HG03432 (cell line): Measurements from ENCODE around the gene ITM2C.

Experiments
- ATAC-seq: cut with Tn5 transposase; IDR thresholded peaks from one replicate; pipeline ENCODE4 v1.9.1; 2021; ENCODE audit warnings: mild to moderate bottlenecking, moderate library complexity; ENCODE audit not compliant: unreplicated experiment

The ITM2C gene

DNA sequence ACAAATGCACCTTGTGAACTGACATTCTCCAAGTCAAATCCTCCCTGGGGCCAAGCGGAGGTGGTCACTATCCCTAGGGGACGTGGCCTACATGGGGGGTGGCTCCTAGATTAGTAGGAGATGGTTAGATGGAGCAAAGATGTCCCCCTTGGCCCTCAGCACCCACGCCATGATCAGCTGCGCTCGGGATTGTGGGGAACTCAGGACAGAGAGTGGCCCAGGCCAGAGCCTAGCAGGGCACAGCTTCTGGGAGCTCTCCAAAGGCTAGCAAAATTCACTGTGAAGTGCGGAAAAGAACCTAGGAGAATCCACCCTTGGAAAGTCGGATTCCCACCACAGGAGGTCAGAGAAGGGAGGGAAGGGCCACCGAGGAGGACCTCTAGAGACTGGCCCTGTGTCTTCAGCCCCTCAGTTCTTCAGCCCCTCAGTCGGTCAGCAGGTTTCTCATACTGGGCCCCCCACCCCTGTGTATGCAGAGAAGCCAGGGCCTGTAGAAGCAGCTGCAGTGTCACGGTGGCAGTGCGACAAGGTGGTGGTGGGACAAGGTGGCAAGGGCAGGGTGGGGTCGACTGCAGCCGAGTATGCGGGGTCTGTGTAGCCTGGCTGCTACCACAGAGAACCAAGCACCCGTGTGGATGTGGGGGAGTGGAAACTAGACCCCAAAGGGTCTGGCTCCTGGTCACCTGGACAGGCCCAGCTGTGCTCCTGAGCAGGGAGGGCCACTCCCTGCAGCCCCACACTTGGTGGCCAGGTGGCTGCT is 41.9 kb downstream of the ITM2C start:
- no peak for ATAC-seq

DNA sequence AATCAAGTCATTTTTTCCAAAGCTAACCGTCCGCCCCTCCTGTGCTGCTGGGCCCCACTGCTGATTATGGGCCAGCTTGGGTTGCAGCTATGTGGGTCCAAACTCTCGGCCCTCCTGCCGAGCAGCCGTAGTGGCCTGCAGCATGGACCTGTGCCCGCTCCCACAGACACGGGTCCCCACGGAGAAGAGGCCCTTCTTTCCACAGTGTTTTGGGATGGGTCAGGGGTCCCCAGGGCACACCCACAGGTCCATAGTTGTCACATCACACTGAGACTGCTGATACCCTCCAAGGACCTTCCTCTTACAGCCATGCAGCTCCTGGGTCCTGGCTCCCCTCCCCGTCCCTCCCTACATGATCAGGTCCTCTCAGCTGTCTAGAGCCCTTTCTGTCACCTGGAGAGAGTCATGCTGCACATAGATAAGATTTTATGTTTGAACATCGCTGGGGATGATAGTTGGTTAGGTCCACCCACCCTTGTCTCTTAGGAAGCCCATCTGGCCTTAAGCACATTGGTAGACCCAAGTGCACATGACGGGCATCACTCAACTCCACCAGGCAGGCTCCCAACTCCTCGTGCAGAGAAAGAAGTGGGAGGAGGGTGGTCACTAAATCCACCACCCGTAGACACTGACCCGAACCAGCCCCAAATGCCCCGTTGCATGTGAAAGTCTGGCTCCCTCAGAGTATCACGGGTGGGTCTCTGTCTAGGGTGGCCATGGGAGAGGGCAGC is 42.8 kb downstream of the ITM2C start:
- ATAC-seq: no peak

DNA sequence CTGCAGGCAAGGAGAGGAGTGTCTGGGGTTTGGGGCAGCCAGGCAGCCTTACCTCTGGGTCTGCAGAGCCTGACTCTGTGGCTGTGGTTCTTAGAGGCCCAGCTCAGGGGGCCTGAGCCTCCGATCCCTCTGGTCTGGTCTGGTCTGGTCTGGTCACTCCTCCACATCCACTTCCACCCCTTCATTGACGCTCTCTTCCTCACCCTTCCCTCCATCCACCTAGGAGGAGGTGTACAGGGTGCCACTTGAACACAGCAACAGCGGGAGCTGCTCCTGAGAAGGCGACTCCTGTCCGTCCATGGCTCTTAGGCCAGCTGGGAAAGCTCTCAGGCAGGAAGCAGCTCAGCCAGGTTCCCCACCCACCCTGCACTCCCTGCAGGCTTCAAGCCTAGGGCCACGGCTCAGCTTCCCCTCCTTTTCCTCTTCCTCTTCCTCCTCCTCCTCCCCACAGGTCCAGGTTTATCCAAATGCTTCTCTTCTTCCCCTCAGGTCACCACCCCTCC is 43.4 kb downstream of the ITM2C start:
- no peak for ATAC-seq

DNA sequence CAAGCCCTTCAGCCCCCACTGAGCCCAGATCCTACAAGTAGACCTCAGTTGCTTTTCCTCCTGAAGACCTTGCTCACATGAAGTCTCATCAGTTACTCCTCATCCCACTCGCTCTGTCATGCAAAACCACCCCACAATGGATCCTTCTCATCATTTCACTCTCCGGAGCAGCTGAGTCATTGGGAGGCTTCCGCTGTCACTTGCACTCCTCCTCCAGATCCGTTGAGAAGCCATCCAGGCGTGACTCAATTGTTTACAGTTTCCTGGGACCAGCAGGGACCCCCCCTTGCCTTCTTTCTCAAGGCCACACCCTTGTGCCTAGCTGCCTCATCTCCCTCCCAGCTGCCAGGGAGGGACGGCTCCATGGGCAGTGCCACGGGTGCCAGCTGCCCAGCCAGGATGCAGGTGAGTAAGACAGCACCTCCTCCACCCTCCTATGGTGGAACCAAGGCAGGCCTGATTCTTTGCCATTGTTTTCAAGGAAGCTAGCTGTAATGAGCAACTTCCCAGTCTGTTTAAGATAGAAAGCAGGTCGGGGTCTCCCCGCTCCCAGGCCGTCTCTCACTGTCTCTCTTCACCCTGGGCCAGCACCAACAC is 44.0 kb downstream of the ITM2C start:
- no peak for ATAC-seq

DNA sequence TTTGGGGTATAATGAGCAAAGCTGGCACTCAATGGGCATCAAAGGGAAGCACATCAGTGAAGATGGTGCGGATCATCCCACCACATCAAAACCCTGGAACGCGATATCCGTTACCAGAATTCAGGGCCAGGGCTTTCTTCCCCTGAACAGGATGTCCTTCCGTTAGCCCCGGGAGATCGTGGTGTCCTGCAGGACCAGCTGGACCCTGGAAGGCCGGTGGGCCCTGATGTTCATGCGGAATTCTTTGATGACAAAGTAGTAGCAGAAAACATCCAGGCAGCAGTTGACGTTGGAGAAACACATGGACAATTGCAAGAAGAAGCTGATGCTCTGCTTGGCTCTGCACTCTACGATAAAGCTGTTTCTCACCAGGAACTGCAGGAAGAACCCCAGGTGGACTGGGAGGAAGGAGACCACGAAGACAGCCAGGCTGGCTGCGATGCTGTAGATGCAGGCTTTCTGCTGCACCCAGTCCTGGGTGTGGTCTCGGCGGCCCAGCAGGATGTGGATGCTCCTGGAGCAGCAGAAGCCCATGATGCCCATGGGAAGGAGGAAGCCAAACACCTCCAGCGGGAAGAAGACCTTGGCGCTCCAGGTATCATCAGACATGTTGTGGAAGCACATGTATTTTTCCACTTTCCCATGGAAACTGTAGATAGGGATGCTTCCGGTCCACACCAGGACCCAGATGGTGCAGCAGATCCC is 45.3 kb downstream of the ITM2C start:
- ATAC-seq: no peak

DNA sequence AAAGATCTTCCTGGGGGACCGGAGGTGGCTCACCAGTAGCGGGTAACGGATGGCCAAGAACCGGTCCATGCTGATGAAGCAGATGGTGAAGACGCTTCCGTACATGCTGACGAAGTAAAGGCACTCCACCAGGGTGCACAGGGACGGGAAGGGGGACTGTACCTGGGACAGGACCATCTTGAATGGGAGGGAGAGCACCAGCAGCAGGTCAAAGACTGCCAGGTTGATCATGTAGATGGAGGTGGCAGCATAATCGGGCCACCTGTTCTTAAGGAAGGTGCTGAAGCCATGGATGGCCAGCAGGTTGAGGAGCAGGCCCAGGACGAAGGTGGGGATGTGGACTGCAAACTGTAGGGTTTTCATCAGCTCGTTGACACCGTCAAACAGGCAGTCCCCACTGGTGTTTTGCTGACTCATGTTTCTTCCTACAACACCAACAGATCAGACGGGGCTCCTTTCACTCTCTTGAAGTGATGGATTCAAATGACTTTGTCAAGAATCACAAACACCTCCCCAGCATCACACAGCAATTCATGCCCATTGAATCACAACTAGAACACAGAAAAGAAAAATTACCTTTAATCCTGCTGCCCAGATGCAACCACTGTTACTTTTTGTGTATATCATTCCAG is 45.9 kb downstream of the ITM2C start:
- no peak for ATAC-seq

DNA sequence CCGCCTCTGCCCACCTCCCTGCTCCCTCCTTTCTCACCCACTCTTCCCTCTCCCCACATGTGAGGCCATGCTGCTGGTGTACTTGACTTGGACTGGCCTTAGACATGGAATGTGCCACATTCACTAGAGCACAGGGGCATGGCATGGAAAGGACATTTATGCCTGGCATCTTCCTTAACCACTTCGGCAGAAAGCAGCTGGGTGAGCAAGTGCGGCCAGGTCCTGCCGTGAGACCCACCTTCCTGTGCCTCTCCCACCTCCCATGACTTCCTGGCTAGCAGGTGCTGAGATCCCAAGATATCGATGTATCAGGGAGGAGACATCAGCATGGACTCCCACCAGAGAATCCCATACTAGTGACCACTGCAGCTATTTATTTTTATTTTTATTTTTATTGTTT is 47.3 kb downstream of the ITM2C start:
- no peak for ATAC-seq

DNA sequence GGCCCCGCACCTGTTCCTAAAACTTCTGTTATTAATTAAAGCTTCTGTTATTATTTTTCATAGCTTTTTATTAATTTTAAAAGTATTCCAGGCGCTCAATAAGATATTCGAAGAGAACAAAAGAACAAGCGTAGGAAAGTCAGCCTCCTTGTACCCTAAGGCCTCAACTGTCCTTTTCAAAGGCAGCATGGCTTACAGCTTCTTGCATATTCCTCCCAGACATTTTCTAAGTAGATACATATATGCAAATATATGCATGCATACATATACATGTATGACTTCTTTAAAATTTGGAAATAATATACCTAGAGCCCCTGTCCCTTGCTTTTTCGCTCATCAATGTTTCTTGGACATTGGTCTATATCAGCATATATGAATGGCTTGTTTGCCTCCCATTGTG is 48.0 kb downstream of the ITM2C start:
- no peak for ATAC-seq

DNA sequence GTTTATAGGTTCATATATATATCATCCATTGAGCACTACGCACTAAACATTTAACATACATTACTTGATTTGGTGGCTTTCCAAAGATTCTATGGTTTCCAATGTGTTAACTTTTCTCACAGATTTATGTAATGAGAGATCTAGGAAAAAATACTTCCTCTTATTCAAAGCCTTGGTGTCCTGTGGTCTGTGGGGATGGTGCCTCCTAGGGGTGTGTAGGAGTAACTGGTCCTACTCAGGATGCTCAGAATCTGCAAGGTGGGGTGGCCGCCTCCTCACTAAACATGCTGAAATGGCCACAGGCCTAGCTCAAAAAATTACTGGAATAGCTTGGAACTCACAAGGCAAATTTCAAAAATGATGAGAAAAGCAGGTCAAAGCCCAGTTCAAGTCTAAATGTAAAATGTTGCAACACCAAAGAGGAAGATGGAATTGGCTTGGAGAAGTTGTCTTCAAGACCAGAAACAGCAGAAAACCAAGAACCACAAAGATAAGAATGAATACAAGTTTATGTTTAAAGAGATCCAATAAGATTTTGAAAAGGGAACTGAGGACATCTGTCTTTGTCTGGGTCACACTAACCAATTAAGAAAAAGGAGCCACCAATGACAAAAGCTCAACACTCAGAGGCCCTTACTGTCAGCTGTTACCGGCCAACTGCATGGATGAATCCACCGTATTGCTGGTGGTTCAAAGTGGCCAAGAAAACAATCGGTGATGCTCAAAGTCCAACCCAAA is 48.8 kb downstream of the ITM2C start:
- no peak for ATAC-seq

DNA sequence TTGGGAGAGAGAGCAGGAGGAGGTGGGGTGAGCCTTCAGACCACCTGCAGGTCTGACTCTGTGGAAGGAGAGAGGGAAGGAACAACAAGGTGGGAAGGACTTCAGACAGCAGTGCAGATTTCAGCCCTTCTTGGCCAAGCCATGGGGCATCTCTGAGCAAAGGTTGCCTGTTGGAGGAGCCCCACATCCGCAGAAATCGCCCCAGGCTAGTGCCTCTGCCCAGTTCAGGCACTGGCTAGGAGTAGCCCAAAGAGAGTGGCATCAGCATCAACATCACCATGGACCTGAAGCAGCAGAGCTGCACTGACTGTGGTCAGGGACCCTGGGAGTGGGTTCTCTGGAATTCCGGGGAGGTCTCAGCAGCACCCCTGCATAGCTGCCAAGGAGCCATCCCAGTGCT is 50.1 kb downstream of the ITM2C start:
- ATAC-seq: no peak

DNA sequence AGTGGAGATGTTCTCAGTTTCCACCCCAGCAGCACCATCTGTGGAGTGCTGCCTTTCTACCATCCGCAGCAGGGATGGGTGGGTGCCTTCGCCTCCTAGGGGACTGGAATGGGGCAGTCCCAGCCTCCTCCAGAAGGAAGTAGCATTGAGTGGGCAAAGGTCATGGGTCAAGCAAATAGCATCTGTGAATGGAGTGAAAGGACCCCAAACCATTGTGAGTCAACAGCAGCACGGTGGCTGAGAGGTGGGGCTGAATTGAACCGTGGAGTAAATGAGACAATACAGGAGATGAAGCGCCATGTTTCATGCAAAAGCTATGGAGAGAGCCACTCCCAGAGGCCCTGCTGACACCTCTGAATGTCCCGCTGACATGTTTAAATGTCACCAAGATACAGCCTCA is 50.6 kb downstream of the ITM2C start:
- no peak for ATAC-seq

DNA sequence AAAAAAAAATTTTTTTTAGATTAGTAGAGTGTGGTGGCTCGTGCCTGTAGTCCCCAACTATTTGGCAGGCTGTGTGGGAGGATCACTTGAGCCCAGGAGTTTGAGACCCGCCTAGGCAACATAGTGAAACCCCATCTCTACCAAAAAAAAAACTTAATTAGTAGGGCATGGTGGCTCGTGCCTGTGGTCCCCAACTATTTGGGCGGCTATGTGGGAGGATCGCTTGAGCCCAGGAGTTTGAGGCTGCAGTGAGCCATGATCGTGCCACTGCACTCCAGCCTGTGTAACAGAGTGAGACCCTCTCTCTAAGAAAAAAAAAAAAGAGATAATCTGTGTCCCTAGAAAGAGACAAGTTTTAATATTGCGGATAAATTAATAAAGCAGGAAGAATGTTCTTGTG is 51.5 kb downstream of the ITM2C start:
- ATAC-seq: no peak

DNA sequence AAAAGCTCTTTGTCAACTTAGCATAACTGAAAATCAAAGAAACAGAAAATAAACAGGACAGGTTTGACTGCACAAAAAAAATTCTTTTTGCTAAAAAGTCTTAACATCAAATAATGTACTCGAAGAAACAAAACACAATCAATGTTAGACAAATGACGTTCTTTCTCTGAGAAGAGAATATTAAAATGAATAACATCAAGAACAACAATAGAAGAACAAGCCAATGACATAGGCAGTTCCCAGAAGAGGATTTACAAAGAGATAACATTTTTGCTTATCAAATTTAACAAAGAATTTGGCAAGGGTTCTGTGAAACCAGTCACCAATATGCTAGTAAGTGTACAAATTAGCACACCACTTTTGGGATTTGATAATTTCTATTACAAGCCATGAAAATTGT is 54.5 kb downstream of the ITM2C start:
- ATAC-seq: no peak

DNA sequence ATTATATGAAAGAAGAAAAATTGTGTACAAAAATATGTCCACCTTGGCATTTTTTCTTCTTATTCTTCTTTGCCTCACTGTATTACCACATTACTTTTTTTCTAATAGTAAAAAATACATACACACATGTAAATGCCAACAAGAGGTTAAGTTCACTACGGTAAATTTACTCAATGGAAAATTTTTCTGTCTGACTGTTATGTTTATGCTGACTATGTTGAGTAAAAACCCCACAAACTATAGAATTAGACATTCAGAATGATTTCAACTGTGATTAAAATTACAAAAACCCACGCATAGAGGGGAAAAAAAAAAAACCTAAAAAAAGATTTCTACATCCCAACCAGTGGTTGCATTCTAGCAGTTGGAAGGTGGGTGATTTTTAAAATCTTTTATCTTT is 54.9 kb downstream of the ITM2C start:
- ATAC-seq: no peak

DNA sequence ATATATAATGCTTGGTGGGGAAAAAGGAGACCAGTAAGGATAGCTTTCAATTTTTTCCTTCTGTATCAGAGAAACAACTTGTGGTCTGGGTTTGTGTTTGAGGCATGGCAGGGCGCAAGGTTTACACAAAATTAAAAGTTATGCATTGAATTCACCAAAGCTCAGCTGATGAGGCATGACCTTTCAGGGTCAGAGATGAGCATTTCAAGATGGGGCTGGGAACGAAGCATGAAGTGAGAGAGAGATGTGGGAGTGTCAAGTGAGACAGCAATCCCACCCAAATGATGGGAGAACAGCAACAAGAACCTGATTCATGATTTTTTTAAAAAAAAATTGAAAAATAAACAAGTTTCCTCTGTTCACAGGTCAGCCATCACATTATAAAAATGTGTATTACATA is 55.4 kb downstream of the ITM2C start:
- ATAC-seq: no peak

DNA sequence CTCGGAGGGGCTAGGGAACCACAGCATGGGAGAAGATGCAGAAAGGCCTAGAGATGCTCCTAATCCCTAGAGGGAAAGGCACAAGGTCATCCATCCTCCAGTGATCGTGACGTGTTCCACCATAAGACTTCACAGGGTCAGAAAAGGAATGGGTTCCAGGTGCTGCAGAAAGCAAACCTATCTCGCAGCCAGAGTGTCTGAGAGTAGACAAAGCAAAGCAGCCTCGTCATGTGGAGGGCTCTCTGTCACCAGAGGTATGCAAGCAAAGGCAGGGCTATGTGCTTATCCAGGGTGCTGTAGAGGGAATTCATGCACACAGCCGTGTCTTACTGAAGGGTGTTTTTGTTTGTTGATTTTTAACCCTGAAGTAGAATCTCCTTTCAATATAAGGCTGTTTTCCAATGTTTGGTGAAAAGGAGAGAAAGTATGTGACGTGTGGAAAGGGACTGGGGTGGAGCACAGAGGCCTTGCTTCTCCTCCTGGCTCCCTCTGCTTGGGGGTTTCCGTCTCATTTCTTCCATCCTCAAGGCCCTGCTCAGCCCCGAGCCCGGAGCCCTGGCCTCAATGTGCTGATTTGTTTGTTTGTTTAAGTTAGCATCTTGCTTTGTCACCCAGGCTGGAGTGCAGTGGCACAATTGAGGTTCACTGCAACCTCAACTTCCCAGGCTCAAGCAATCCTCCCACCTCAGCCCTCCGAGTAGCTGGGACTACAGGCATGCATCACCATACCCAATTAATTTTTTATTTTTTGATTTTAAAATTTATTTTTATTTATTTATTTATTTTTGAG is 57.3 kb downstream of the ITM2C start:
- no peak for ATAC-seq

DNA sequence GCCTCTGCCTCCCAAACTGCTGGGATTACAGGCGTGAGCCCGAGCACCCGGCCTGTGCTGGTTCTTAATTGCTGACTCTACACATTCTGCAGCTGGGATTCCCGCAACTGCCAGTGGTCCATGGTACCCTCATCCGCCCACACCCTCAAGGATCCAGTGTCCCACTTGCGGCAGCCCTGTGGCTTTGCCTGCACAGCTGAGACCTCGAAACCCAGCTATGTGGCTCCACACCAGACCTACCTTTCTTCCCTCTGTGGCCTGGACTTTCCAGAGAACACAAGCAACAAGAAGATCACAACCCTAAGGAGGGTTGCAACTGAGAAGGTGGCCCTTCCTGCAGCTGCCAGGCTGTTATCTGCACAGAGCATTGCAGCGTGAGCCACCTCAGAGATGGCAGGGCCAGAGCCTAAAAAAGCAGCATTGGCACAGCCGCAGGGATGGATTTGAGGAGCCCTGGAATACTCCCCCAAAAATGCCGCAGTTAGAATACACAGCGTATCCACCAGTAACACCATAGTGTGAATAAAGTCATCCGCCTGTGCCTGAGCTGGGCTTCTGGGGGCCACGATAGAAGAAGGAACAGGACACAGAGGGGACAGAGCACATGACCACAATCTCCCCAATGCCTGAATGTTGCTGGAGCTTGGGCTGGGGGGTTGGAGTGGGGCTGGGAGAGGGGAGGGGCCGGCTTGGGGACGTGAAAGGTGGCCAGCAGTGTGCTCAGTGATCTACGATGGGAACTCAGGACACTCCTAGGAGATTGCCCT is 58.4 kb downstream of the ITM2C start:
- ATAC-seq: no peak

DNA sequence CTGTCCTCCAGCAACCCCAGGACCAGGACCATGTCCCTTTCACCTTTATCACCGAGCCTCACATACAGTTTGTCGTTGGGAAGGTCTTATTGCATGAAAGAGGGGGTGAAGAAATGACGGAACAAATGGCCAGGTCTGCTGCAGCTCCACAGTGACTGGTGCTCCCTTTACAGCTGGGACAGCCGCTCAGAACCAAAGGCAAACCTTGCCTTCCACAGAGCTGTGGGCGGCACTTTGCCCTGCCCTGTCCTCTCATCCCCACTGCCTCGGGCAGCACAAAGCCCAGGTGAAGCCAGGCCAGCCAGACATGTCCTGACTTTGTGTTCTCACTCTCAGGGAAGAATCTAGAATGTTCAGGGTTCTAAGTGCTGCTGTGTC is 59.3 kb downstream of the ITM2C start:
- no peak for ATAC-seq
